Measurements from ENCODE around the gene LILRA2.
"Not testable (repeated sequence)": the region's sequence is repeated elsewhere in the genome, so short reads cannot be mapped to it uniquely, and the experiment has no call there.

LILRA2 gene

DNA sequence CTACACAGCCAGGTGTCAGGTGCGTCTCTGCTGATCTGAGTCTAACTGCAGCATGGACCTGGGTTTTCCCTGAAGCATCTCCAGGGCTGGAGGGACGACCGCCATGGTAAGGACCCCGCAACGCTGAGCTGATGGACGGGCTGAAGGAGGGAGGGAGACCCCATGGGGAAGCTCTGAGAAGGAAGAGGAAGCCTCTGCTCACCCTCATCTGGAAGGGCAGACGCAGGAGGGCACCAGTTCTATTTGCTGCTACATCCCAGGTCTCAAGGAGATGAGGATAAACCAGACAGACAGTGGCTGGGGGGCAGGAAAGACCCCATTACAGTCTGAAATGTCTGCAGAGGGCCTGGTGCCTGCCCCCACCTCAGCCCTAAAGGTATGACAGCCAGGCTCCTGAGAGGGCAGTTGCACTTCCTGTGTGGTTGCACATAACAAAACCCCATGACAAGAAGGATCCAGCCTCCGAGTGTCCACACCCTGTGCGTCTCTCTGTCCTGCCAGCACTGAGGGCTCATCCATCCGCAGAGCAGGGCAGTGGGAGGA, at the start of gene LILRA2:
Gene LILRA2, plus strand, starts transcription at position 461 of the 543 bp plus-strand sequence. CDS start 89 bp downstream, outside the sequence.
- DNase-seq, result no peak

DNA sequence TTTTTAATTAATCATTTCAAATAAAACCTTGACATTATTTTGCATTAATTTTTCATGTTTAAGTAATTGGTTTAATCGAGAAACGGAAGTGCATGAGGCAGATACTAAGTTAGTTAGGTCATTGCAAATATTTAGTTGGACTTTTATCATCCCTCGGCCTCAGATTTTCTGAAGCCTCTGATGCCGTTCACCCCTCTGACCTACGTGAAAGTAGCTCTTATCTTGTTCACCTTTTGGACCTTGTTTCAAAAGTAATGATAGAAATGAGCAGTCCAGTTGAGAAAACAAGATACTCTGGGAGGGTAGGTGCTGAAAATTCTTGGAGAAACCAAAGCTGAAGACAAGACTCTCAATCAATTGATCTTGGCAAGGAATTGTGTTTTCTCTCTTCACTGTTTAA, 48.0 kb upstream of the LILRA2 start:
- no peak for DNase-seq

DNA sequence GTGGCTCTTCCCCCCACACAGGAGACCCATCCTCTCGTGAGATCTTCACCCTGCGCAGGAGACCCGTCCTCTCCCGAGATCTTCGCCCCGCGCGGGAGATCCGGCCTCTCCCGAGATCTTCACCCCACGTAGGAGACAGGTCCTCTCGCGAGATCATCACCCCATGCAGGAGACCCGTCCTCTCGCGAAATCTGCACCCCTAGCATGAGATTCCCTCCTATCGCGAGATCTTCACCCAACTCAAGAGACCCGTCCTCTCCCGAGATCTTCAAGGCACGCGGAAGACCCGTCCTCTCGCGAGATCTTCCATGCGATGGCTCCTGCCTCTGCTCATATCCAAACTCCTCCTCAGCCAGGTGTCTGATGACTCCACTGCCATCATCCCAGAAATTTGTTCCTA, 46.6 kb upstream of the LILRA2 start:
- no peak for DNase-seq

DNA sequence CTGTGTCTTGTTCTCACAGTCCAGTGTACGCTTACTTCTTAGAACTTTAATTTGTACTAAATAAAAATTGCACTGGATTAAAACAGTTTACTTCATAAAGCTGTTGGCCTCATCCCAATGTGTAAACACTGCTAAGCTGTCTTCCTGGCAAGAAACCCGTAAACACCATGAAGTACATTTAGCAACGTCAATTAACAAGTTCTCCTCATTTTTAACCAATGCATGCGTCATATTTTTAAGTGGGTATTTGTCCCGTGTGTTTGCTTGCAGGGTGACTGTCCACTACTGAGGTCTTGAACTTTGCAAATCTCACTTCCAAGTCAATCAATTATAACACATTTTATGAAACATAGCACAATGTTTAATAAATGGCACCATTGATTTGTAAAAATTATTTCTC, 42.7 kb upstream of the LILRA2 start:
- DNase-seq, result no peak

DNA sequence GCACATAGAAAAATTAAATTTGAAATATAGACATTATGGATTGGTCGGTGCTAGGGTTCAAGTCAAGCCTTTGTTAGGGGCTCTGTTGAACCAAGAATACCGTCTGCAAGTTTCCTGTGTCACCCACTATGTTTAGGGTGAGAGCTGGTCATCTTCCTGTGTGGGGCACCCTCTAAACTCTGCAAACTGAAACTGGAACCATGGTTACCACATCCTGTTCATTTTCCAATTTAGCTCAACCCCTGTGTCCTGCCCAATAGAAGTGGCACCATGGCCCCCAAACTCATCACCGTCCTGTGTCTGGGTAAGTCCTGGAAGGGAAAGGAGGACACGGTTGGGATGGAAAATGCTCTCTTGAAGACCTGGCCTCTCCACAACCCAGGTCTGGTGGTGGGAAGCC, 41.1 kb upstream of the LILRA2 start:
- DNase-seq, result no peak

DNA sequence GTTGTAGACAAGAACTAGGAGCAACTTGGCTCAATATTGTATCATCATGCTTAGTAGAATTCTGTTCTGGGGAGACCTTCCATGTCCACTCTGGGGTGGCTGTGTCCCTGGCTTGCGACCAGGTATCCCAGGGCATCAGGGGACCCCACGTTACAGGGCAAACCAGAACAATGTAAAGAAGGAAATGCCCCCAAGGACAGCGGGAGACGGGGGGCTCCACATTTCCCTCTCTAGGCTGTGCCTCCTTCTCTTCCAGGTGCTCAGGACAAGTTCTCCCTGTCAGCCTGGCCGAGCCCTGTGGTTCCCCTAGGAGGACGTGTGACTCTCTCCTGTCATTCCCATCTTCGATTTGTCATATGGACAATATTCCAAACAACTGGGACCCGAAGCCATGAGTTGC, 40.1 kb upstream of the LILRA2 start:
- no peak for DNase-seq

DNA sequence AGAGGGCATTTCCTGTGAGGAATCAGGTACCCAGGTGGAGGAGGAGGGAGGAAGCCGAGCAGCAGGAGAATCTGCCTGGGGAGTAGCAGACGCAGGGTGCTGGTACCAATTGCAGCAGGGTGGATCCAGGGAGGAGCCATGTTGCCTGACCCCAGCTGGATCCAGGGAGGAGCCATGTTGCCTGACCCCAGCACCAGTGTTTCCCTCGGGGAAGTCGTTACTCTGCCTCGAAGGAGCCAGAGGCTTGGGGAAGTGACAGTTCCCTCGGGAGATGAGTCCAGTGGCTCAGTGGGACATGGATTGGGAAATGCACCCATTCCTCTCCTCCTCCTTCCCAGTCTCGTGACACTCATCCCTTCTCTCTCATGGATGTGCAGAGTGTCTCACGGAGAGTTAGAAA, 39.4 kb upstream of the LILRA2 start:
- DNase-seq, result no peak

DNA sequence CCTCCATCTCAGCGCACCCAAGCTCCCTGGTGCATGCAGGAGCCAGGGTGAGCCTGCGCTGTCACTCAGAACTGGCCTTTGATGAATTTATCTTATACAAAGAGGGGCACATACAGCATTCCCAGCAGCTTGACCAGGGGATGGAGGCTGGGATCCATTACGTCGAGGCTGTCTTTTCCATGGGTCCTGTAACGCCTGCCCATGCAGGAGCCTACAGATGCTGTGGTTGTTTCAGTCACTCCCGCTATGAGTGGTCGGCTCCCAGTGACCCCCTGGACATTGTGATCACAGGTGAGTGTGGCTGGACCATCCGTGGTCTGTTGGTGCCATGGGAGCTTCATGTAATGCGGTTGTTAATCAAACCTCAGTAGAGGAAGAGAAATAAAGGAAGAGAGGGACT, 38.0 kb upstream of the LILRA2 start:
- no peak for DNase-seq

DNA sequence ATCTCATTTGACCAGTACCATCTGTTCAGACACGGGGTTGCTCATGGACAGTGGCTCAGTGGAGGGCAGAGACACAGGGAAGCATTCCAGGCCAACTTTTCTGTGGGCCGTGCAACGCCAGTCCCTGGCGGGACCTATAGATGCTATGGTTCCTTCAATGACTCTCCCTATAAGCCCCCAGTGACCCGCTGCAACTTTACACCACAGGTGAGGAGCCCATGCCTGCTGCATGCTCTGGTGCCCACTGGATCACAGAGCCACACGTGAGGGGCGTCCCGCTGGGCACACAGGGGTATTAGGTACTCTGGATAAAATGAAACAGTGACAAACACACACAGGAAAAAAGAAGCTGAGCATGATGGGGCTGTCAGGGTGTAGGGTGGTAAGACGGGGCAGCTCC, 36.6 kb upstream of the LILRA2 start:
- DNase-seq, result no peak

DNA sequence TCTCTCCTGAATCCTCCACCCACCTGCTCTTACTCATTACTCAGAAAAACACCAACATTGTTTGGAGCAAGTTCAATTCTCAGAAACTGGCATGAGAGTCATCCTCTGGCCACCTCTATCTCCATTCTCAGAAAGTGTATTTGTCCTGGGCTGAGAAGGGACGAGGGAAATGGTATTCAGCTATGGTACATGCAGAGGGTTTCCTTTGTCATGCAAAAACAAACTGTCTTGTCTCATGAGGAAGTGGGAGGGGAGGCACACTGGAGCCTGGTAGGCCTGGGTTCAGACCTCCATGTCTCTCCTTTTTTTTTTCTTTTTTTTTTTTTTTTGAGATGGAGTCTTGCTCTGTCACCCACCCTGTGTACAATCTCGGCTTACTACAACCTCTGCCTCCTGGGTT, 31.9 kb upstream of the LILRA2 start:
- DNase-seq, result no peak

DNA sequence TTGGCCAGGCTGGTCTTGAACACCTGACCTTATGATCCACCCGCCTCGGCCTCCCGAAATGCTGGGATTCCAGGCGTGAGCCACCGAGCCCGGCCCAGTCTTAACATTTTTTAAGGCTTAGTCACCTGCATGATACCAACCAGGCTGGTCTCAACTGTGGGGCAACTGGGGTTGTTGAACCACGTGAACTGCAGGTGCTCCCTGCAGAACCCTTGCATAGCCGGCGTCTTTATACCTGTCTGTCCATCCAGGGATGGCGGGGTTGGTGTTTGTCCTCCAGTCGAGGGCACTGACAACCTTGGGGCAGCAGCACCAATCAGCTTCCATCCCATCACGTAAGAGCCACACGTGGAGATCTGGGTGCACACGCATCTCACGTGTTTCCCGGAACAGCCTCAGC, 24.8 kb upstream of the LILRA2 start:
- DNase-seq, result no peak

DNA sequence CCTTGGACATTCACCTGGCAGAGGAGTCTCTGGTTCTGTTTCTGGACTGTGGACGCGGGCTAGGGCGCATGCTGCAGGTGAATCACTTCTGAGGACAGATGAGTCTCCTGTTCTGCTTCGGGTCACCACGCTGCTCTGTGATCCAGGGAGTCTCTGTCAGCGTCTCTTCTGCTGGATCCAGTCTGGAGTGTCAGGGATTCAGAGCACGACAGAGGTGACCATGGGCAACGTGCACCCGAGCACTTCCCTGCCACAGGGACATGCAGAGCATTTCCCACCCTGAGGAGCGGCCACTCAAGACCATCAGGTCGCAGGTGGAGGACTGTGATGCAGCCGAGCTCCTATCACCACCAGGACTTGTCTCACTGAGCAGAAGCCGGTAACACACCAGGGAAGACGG, 24.4 kb upstream of the LILRA2 start:
- no peak for DNase-seq

DNA sequence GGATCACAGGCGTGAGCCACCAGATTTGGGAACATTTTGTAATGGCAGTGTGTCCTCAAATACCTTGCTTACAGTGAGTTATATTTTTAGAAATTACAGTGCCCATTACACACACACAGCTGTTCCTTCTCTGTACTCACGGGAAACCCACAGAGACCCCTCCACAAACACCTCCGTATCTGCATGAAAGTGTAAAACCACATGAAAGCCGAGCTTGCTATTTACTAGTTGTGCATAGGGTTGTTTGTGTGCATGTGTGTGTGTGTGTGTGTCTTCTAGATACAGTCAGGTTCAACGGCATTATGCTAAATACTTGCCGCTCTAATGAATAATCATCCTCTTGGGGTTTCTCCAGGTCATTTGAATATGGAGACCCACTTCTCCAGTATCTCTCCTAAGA, 22.3 kb upstream of the LILRA2 start:
- DNase-seq, result no peak

DNA sequence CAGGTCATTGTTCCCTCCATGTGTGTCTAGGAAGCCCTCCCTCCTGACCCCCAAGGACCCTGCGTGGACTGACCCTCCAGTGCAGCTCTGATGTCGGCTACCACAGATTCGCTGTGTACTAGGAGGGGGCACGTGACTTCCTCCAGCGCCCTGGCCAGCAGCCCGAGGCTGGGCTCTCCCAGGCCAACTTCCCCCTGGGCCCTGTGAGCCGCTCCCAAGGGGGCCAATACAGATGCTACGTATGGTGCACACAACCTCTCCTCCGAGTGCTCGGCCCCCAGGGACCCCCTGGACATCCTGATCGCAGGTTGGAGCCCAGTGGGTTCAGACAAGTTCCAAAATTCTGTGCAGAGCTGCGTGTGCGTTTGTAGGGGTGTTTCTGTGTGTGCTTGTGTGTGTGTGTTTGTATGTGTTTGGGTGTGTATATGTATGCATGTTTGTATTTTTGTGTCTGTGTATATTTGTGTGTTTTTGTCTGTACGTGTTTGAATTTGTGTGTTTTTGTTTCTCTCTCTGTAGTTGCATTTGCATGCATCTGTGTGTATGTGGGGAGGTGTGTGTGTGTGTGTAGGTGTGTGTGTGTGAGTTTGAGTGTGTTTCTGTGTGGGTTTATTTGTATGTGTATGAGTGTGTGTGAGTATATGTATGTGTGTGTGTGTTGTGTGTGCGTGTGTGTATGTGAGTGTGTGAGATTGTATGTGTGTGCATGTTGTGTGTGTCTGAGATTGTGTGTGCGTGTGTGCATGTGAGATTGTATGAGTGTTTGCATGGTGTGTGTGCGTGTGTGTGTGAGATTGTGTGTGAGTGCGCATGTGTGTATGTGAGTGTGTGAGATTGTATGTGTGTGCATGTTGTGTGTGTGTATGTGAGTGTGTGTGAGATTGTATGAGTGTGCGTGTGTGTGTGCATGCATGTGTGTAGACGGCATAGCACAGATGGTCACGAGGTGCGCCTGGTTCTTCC, 21.4 kb upstream of the LILRA2 start:
- DNase-seq, result no peak

DNA sequence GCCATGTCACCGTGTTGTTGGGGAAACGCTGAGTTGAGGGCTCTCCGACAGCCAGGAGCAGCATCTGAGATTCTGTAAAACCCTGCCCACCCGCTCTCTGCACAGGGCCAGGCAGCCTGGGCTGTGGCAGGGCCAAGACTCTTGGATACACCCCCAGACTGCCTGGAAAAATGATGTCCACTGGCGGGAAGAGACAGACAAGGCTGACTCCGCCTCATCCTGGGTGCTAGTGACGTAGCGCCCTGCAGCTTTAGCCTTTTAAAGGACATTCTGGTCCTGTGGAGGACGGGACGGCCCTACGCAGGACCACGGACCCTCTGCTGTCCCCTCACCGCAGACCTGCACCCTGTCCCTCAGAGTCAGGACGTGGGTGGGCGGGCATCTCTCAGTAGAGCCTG, 20.7 kb upstream of the LILRA2 start:
- no peak for DNase-seq

DNA sequence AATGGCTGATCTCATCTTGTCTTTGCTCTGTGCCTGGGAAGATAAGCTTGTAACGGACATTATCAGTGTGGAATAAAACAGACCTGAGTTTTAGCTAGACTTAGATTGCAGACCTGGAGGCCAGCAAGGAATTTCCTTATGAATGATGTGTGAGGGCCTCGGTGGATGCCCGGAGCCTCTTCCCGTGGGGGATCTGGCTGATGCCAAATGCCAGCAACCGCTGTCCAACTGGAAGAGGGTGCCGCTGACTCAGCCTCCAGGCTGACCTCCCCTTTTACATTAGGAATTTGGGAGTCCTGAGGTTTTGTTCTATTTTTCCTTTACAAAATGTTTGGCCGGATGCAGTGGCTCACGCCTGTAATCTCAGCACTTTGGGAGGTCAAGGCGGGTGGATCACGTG, 19.6 kb upstream of the LILRA2 start:
- DNase-seq, result no peak

DNA sequence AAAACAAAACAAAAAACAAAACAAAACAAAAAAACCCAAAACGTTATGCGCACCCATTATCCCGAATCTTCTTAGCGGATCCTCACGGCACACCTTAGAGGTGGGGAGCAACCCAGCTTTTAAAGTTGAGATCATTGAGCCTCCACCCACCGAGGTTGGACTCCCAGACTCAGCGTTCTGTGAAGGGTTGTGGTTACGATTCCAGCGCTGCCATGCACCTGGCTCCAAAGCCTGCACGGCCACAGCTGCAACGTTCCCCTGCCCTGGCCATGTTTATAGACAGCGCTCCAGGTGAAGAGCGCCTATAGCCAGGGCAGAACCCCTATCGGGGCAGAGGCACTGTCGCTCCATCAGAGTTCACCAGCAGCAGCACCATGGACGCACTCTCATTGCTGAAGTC, 18.7 kb upstream of the LILRA2 start:
- DNase-seq, result no peak

DNA sequence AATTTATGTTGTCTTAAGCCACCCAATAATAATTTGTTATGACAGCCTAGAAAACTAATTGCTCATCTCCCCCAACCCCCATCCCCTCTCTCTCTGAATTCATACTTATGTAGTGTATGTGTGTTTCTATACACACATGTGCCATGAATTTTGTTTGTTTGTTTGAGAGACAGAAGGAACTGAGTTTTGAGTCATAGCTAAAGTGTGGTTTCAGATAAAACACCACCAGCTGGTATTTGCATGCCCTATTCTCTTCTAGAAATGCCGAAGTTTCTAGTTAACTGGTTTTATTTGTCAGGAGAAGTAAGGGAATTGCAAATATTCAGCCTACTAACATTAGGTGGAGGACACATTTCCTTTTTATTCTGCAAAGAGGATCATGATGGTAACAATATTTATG, 17.4 kb upstream of the LILRA2 start:
- no peak for DNase-seq

DNA sequence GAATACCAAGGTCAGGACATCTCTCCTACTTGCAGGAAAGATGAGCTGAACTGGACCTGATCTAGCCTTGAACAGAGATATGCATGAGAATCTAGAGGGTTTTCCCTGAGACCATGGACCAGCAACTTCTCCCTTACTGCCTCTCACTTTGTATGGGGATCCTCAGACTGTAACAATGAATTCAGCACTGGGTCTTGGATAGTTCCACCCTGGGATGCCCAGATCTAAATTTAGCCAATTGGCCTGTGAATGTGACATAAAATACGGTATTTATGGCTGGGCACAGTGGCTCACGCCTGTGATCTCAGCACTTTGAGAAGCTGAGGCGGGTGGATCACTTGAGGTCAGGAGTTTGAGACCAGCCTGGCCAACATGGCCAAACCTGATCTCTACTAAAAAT, 15.3 kb upstream of the LILRA2 start:
- DNase-seq, result no peak

DNA sequence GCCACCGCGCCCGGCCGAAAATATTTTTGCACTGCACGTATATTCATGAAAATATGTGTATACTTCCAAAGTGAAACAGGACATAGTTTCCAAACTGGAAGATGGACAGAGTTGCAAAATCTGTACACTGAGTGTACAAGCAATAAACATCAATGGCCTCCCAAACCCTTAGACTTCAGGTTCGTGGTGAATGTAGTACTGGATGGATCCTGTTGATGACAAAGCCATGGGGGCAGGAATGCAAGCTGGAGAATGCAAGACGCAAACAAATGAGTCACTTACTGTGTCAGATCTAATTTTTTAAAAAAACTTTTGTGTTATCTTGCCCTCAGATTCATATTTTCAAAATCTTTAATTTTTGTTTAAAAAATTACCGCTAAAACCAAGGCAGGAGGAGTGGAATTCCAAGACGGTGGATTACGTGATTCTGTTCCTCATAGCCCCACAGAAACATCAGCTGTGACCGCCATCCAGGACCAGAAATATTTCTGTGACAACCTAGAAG, 12.7 kb upstream of the LILRA2 start:
- no peak for DNase-seq

DNA sequence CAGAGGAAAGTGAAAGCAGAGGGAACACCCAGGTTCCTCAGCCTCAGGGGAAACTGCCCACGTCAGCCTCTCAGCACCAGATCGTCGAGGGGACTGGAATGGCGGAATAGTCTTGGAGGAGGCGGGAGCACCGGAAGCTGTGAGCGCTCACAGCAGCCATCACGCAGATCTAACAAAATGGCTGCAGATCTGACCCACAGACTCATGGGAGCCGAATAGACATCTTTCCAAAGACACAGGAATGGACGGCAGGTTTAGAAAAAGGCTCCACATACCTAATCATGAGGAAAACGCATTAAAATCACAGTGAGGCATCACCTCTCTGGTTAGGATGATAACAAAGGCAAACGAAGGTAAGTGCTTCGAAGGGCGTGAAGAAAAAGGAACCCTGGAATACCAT, 11.8 kb upstream of the LILRA2 start:
- DNase-seq, result peak; percentile 1

DNA sequence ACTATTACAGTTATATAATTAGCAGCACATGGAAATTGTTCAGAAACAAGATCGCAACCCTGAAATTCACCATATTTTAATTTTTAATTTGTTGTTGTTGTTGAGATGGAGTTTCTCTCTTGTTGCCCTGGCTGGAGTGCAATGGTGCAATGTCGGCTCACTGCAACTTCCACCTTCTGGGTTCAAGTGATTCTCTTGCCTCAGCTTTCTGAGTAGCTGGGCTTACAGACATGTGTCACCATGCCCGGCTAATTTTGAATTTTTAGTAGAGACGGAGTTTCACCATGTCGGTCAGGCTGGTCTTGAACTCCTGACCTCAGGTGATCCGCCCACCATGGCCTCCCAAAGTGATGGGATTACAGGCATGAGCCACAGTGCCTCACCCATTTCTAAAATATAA, 10.4 kb upstream of the LILRA2 start:
- not testable (repeated sequence) for DNase-seq

DNA sequence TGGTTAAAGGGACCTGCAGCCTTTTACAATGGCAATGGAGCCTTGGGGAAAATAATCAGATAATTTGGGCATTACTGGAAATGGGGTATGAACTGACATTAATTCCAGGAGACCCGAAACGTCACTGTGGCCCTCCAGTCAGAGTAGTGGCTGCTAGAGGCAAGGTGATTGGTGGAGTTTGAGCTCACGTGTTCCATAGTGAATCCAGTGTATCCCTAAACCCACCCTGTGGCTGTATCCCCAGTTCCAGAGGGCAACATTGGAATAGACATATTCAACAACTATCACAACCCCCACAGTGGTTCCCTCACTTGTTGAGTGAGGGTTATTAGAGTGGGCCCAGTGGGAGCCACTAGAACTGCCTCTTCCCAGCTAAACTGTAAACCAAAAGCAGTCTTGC, 3.3 kb upstream of the LILRA2 start:
- no peak for DNase-seq
